Esophagus mucosa (tissue), 1 donor: ENCODE measurements around the gene GBP6. TPM values are rescaled to one million over a fixed set of nuclear protein-coding genes. Genes with fewer than 3 reads are reported as not detected.
"Not testable (repeated sequence)": the region's sequence is repeated elsewhere in the genome, so short reads cannot be mapped to it uniquely, and the experiment has no call there.

Source experiments
- ATAC-seq: fragments of 200-7000 bp; cut with Tn5 transposase; one replicate; pipeline ENCODE4 v1.9.1; 2020
- total RNA-seq: library from RNA; stranded (reverse); gene quantifications from one replicate; pipeline ENCODE4 v1.2.4, GENCODE V29; 2023
- donor health status: DM: yes; HTN: yes; CAD: no.

The GBP6 gene, protein sequence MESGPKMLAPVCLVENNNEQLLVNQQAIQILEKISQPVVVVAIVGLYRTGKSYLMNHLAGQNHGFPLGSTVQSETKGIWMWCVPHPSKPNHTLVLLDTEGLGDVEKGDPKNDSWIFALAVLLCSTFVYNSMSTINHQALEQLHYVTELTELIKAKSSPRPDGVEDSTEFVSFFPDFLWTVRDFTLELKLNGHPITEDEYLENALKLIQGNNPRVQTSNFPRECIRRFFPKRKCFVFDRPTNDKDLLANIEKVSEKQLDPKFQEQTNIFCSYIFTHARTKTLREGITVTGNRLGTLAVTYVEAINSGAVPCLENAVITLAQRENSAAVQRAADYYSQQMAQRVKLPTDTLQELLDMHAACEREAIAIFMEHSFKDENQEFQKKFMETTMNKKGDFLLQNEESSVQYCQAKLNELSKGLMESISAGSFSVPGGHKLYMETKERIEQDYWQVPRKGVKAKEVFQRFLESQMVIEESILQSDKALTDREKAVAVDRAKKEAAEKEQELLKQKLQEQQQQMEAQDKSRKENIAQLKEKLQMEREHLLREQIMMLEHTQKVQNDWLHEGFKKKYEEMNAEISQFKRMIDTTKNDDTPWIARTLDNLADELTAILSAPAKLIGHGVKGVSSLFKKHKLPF
- 430 TPM for total RNA-seq

DNA sequence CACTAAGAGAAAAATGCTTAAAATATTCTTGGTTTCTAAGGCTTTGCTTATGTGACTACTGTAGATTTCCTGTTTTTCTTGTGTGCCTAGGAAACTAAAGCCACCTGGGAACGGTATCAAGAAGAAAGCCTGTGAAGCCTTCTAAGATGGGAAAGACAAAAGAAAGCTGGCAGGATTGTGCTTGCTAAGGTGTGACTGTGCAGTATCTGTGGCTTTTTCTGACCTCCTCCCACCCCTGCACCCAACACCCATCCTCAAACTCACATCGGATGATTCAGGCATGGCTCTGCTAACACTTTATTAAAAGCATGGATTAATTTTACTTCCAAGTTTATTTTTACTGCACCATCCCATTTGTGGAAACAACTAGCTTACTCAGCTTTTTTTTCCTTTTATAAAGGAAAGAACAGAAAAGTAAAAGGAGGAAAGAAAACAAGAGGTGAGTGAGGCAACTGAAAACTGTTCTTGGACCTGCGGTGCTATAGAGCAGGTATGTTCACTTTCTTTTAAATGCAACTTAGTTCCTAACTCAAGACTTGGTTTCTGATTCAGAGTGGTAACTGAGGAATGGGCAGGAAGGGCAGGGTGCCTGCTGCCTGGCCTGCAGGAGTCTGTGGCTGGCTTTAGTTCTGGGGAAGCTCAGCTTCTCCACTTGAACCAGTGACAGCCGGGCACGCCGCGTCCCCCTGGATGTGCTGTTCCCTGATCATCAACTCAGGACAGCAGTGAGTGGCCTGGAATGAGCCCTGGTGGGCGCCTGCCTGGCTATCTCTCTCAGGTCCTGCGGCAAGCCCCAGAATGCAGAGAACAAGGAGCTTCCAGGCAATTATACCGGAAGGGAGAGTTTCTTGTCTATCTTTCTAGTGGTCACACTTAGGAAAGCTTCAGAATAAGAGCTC is at the start of gene GBP6:
GBP6 (plus strand) TSS at position 422 of the 899 bp plus-strand sequence. CDS start 4,493 bp downstream, outside the sequence.
- ATAC-seq: peak; percentile 96

DNA sequence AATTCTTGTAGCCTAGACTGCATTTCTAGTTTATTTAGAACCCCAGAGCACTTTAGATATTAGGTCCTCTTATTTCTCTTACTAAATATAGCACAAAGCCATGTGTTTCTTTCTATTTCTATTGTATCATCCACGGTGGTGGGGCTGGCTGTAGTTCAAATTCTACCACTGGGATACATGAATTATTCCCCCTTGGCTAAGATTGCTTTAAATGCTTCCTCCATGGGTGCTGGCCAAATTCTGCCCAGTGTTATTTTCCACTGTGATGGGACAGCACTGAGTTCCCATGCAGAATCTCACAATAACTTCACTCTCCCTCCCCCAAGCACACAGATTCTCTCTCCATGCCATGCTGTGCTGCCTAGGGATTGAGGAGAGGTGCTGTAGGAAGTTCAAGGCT is 41.5 kb upstream of the GBP6 start:
- ATAC-seq: no peak

DNA sequence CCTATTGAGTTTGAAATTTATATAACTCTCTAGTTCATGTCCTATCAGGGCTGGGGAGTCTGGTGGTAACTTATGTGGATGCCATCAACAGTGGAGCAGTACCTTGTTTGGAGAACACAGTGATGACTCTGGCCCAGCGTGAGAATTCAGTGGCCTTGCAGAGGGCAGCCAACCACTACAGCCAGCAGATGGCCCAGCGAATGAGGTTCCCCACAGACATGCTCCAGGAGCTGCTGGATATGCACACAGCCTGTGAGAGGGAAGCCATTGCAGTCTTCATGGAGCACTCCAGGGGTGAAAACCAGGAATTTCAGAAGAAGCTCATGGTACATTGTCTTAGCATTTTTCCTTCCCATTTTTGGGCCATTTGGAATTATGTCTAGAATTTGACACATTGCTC is 32.0 kb upstream of the GBP6 start:
- ATAC-seq: no peak

DNA sequence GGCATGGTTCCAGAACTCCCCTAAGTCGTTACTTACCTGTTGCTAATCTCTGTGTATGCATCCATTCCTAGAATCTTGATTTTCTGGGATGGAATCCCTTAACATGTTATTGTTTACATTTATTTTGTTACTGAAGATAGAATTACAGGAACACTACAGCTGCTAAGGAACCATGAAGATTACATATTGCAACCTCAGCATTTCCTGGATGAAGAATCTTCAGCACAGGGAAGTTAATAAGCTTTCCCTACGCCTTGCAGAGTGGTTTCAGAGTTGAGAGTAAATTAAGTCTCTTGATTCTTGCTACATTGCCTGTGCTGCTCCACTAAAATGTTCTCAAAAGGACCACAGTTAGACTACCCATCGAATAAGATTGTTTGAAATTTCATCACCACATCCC is 31.4 kb upstream of the GBP6 start:
- no peak for ATAC-seq

DNA sequence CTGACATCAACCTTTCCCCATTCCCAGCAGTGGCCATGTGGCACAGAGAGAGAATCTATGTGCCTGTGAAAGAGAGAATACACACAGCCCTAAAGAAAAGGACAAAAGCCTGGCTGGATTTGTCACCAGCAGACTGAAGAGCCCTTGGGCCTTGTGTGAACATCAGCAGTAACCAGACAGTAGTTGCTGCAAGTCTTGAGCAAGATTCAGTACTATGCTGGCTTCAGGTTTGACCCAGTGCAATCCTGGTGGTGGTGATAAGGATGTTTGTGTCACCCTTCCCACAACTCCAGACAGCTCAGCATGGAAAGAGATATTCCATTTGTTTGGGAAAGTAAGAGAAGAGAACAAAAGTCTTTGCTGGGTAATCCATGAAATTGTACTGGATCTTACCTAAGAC is 28.4 kb upstream of the GBP6 start:
- ATAC-seq: no peak

DNA sequence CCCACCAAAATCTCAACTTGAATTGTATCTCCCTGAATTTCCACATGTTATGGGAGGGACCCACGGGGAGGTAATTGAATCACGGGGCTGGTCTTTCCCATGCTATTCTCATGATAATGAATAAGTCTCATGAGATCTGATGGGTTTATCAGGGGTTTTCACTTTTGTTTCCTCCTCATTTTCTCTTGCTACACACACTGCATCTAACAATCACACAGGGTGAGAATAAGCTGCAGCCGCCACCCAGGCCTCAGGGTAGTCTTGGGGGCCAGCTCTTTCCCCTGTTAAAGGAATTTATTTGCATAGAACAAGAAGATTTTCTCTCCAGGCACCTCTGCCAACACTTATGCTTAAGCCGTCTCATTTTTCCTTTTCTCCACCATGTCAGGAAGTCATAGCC is 26.0 kb upstream of the GBP6 start:
- ATAC-seq: no peak

DNA sequence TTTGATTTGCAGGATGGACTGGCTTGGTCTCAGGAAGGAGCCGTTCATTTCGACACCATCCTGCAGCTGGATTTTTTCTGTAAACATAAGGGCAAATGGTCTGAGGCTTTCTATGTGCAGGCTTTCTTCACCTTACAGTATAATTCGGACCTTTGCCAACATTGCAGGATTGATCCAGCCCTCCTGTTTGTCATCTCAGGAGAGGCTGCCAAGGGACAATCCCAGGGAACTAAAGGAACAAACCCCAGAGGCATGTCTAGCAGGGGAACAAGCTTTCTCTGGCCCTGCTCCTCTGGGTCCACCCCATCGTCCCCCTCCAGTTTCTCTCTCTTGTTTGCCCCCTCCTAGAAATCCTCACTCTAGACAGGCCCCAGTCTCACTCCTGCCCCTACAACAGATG is 24.8 kb upstream of the GBP6 start:
- ATAC-seq: no peak

DNA sequence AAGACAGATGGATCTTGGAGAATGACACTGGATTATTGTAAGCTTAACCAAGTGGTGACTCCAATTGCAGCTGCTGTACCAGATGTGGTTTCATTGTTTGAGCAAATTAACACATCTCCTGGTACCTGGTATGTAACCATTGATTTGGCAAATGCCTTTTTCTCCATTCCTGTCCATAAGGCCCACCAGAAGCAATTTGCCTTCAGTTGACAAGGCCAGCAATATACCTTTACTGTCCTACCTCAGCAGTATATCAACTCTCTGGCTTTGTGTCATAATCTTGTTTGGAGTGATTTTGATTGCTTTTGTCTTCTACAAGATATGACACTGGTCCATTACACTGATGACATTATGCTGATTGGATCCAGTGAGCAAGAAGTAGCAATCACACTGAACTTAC is 18.4 kb upstream of the GBP6 start:
- ATAC-seq: not testable (repeated sequence)

DNA sequence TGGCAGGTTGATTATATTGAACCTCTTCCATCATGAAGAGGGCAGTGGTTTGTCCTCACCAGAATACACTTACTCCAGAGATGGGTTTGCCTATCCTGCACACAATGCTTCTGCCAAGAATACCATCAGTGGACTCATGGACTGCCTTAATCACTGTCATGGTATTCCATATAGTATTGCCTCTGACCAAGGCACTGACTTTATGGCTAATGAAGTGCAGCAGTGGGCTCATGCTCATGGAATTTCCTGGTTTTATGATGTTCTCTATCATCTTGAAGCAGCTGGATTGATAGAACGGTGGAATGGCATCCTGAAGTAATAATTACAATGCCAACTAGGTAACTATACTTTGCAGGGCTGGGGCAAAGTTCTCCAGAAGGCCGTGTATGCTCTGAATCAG is 16.6 kb upstream of the GBP6 start:
- no peak for ATAC-seq

DNA sequence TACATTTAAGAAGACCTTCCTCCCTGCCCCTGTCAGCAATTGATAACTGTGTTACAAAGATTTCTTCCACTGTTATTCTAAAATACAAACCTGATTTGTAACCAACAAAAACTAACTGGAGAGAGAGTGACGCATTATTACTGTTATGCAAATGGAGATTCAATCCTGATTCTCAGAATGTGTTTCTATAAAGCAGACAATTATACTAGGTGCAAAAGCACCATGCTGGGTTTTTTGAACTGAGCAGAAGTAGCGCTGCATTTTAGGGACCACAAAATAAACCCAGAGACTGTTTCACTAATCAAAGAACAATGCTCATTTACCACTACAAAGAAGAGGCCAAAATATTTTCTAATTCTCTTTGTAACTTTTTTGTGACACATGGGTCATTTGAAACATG is 13.6 kb upstream of the GBP6 start:
- ATAC-seq: no peak

DNA sequence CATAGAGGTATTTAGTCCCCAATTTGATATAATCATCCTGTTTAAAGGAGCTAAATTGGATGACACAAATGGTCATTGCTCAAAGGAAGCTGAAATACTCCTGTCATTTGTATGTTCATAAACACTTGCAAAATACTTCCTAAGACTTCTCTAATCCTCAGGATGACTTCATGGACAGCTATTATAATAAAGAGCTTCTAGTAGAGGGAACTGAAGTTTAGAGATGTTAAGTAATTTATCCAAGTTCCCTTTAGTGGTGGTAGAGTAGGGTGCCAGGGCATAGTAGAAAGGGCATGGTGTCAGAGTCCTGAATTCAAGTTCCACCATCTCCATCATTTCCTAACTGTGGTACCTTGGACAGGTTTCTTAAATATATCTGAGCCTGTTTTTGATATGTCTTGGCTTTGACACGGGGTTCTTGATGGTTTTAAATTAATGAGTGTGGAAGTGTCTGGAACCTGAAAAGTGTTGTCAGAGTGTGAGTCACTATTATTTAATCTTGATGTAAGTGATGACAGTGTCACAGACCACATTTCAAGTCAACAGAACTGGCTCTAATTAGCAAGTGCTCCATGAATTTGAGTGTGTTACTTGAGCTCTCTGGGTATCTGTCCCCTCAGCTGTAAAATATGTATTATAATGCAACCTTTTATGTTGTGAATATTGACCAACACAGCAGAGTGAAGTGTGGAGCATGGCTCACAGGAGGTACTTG is 12.1 kb upstream of the GBP6 start:
- peak; percentile 26 for ATAC-seq

DNA sequence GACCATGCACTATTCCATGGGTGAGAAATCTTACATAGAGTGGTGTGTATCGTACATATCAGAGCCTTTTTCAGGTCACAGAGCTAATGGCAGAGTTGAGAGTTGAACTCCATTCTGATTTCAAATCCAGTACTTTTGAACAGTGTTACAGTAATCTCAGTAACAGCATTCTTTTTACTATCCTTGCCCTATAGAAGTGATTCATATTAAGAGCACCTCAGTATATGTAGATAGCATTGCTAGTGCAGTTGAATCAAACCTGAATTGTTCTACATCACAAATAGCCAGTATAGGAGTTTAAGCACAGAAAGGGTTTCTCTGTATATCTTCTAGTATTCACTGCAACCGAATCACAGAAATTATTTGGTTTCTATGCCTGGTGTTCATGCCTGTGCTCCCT is 11.4 kb upstream of the GBP6 start:
- no peak for ATAC-seq

DNA sequence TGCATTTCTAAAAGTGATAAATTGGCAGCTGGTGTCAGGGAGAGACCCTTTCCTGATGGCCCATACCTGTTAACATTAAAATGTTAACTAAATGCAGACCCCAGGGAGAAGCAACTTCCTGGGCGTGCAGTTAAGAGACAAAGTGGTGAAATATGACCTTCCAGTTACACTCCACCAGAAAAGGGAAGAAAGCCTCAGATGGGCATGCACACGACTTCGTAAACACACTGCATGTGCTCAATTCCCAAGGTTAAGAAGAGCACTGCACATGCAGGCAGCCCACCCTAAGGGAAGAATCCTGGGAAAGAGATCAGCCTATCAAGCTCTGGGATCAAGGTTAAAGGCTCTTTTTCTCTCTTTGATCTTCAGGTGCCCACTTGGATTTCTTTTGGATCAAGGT is 9.7 kb upstream of the GBP6 start:
- no peak for ATAC-seq

DNA sequence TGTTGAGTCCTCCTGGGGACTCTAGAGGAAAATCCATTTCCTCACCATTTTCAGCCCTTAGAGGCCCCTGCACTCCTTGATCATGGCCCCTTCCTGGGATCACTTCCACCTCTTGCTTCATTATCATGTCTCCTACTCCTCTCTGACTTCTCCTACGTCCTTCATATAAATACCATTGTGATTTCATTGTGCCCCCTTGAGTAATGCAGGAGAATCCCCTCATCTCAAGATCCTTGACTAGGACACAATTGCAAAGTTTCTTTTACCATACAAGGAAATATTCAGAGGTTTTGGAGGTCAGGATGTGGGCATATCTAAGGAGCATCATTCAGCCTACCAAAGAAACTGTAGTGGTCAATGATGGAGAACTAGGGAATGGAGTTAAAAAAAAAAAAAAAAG is 8.8 kb upstream of the GBP6 start:
- no peak for ATAC-seq

DNA sequence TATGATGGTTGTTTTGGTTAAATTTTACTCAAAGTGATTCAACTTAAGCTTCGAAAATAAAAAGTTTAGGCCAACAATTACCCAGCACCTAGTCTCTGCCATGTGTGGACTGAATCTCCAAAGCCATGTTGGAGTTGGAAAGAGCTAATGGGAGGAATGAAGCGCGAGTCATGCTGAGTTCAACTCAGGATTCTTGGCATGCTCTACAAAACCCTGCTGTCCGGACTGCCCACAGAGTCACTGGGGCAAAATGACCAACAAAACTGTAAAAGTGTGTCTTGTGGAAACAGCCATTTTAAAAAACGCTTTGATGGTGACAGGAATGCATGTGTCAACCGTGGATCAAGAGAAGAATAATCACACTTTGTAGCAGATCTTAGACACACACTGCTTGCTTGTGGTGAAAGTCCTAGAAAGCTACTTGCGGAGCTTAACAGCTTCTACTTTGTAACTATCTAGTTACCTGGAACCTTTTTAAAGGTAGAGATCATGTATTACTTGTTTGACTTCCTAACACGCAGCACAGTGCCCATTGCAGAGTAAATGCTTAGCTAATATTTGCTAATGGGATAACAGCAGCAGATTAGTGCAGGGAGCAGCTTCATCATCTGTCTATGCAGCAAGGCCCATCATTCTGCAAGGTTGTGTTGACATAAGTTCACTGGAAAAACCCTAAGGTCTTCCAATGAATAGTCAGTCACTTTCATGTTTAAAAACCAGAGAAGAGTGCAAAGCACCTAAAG is 7.0 kb upstream of the GBP6 start:
- ATAC-seq: no peak

DNA sequence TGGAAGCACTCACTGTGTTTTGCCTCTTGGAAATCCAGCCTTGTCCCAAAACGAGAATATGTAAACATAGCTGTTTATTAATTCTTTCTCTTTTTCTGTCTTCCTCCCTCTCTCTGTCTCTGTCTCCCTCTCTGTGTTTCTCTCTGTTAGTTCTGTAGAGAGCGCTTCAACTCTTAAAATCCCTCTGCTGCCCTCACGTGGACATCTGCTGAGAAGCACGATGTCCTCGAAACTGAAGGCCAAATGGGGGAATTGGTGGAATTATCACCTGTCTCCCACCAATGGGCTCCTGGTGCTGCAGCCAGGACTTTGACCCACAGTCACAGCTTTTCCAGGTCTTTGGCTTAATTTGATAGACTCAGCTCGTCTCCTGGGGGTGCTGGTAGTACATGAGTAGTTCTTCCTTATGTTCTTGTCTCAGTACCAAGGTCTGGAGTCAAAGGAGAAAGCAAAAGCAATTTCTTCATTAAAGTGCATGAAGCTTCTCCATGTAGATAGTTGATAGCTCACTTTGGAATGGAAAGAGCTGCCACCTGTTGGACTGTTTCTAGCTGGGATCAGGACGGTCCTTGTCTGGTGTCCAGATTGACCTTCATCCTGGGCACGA is 5.5 kb upstream of the GBP6 start:
- peak; percentile 67 for ATAC-seq

DNA sequence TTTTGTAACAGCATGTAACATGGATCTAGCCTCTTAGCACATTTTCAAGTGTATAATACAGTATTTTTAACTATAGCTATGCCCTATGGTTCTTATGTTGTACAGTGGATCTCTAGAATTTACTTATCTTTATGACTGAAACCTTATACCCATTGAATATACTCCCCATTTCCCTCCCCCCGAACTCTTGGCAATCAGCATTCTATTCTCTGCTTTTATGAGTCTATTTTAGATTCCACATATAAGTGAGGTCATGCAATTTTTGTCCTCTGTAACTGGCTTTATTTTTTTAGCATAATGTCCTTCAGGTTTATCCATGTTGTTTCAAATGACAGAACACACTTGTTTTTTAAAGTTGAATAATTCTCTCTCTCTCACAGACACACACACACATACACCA is 3.1 kb upstream of the GBP6 start:
- no peak for ATAC-seq

DNA sequence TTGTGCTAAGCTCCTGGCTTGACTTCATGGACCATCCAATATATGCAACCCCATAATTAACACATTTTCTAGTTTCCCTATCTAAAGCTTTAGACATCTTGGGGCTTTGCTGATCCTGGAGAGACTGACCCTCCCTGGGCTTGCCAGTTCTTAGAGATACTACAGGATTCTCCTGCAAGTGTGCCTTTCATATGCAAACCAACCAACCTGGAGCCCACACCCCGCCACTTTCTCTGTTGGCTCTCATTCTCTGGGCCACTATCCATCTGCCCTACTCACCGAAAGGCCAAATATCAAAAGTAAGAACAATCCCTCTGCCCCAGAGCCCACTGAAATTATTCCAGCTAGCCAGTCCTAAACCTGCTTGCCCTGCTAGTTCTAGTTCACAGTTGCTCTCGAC is 2.2 kb upstream of the GBP6 start:
- no peak for ATAC-seq

DNA sequence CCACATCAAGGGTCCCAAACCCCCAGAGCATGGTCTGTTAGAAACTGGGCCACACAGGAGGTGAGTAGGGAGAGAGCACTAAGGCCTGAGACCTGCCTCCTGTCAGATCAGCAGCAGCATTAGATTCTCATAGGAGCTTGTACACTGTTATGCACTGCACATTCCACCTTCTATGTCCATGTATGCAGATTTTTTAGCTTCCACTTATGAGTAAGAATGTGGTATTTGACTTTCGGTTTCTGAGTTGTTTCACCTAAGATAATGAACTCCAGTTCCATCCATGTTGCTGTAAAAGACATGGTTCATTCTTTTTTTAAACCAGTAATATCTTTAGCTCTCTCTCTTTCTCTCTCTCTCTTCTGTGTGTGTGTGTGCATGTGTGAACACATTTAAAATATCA is 663 bp upstream of the GBP6 start:
- ATAC-seq: peak; percentile 56

DNA sequence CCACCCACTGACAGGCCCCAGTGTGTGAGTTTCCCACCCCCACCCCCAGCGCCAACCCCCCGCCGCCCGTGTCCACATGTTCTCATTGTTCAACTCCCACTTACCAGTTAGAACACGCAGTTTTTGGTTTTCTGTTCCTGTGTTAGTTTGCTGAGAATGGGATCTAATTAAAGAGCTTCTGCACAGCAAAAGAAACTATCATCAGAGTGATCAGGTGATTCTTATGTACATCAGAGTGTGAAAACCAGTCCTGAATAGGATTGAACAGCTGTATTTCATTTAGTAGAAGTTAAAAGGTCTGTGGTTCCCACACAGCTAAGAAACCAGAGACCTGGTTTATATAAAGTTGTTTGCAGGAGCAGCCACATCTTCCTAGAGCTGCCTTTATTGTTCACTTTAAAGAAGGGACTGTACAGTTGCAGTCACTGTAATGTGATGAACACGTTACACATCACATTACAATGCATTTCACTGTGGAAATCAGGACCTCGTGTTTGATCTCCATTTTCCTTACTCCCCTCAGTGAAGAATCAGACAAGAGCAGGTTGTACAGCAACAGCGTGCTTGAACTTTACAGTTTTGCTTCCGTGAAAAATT is 1.2 kb downstream of the GBP6 start:
- ATAC-seq: no peak

DNA sequence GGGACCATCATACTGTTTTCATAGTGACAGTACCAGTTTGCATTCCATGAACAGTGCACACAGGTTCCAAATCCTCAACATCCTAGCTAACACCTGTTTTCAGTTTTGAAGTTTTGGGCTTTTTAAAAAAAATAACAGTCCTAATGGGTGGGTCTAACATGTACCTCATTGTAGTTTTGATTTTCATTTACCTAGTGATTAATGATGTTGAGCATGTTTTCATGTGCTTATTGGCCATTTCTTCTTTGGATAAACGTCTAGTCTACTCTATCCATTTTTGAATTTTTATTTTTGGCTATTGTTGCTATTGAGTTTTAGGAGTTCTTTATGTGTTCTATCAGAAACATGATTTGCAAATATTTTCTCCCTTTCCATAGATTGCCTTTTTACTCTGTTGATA is 3.4 kb downstream of the GBP6 start:
- ATAC-seq: no peak
